ENCODE results near the gene THADA.

Gene THADA

DNA sequence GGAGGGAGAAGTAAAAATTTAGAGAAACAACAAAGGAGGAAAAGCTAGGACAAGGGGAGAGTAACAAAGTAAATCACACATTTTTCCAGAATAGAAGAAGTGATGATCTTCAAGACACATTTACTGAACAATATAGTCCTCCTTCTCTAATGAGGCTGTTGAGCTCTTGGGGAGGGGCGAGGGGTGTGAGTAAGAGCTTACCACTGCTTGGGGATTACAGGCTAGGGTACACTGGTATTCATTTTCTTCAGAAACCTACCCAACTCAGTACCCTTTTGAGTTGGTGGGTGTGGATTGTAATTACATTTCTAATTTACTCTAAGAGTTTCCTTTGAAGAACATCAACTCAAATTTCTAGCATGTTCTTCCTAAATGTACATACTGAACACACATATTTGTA lies 211.7 kb downstream of the THADA start:
- no peak for DNase-seq (ENCODE audit: low read depth)

DNA sequence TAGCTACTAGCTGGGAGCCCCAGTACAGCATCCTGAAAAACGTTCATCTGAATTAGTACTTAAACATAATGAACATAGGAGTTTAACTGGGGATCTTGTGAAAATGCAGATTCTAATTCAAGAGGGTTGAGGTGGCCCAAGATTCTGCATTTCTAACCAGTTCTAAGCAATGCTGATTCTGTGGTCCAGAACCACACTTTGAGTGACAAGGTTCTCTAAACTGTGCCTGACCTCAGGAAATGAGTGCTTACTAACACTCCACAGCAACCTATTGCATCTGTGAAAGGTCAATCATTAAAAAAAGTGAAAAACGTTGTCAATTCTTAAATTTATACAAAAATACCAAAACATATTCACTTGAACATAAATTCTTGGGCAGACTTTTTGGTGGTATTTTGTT lies 212.3 kb downstream of the THADA start:
- DNase-seq (ENCODE audit: low read depth), result no peak

DNA sequence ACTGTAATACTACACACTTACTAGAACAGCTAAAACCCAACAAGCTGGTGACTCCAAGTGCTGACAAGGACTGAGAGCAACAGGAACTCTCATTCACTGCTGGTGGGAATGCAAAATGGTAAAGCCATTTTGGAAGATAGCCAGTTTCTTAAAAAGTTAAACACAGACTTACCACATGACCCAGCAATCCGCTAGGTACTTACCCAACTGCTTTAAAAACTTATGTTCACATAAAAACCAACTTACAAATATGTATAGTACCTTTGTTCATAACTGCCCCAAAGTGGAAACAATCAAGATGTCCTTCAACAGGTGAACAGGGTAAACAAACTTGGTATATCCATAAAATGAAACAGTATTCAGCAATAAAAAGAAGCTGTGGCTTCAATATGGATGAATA lies 216.3 kb downstream of the THADA start:
- no peak for DNase-seq (ENCODE audit: low read depth)

DNA sequence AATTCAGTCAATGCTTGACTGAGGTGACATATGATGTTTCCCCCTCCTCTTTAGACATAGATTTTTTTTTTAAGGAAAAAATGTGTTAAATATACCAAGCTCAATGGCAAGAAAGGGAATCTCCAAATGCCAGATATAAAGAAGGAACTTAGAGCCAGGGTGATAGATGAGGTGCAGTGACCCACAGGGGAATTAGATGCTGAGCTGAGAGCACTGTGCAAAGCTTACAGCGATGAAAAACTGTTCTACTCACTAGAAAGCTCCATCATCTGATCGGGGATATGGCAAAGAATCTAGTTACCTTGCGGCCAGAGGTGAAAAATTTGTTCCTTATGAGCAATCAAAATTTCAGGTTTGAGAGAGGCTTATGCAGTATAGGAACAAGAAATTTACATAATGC lies 218.5 kb downstream of the THADA start:
- DNase-seq (ENCODE audit: low read depth), result no peak

DNA sequence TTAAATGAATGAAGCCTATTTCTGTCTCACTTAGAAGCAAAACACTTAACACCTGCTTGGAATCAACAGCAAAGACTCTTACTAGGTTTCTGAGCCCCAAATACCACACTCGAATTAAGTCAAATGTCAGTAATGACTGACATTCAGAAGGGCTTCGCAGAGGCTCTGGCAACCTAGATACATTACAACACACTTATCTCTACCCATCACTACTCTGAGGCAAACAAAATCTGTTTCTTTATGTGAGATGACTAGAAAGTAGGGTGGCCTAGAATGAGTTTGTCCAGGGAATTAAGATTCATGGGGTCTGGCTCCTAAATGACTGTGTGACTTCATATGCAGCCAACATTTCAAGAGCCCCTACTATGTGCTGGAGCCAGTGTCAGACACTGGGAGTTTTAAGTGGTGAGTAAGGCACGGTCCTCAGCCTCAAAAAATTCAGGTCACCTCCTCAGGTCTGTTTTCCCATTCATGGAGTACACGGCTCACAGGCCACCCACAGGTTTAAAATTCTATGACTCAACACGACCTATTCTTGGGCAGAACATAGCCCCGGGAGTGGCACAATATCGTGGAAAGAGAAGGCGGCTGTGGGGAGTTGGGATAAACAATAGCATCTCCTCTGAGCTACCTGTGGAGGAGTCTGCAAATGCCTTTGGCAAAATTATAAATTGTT lies 219.2 kb downstream of the THADA start:
- DNase-seq (ENCODE audit: low read depth), result no peak

DNA sequence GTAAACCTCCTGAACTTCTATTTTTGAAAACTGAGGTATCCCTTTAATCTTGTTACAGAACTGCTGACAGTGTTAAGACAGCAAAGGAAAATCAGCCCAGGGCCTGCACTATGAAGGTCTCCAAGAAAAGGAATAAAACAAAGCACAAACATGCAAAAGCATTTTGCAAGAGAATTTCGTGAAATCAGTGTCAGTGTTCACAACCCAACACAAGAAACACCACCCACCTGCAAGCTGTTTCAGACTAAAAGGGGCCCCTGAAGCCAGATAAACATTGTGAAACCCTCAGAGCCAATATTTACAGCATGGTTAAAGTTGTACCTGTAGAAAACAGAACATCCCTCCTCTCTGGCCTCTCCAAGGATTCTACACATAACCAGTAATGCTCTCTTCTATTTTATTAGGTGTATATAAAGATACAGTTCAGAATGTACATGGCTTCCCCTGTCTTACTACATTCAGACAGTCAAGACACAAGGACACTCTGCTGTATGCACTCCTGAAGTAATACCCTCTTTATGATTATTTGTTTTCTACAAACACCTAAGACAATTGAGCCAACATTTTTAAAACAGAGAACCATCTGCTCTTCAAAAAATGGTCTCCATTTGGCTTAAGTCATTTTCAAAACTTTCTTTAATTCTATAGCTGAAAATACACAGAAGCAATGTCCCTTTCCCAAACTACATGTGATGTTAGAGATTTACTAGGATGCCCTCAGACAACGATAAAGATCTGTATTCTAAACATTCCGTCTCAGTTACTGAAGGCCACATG lies 219.9 kb downstream of the THADA start:
- DNase-seq (ENCODE audit: low read depth), result no peak

DNA sequence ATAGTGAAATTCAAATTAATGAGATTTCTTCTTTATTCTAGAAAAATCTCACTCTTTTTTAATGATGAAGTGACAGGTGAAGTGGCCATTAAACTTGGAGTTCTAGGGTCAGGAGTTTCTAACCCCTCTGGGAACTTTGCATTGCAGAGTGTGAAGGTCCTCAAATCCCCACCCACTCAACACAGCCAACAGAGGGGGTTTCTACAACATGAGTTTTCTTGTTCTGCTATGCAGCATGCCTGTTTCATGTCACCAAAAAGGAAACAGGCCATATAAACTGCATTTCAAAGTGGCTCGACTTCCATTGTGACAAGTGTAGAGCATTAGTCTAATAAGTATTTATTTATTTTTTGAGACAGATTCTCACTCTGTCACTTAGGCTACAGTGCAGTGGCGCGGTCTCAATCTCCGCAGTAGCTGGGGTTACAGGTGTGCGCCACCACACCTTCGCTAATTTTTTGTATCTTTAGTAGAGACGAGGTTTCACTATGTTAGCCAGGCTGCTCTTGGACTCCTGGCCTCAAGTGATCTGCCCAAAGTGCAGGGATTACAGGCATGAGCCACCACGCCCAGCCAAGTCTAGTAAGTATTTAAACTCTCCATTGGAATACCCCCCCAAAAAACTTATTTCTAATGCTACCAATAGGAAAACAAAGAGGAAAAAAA lies 223.3 kb downstream of the THADA start:
- DNase-seq (ENCODE audit: low read depth), result no peak

DNA sequence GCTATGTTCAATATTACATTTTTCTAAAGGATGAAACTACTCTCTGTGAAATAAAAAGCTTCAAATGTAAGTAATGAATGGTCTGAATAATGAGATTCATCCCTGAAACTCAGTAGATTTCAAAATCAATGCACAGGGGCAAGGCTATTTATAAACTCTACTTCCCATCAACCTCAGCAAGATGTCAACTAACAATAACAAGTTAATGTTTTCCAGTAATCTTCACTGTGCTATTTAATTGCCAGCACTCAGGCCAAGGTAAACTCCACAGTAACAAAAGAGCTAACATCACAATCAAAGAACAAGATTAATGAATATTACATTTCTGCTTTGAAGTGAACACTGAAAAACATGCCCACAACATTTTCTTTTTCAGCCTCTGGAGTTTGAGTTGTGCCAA lies 225.1 kb downstream of the THADA start:
- no peak for DNase-seq (ENCODE audit: low read depth)

DNA sequence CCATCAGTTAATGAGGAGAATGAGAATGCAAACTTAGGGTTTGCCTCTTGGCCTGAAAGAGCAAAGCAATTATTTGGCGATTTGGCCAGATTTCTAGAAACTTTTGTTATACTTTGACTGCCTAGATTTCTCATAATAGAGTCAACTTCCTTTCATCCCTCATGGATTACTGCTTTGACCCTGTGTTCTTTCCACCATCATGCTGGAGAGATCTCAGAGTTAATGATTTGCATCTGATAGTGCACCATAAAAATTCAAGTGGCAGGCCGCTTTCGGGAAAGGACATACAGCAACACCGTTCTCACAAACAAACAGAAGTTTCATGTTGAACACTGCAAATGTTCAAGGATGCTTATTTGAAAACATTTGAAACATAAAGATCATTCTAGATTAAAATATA lies 225.7 kb downstream of the THADA start:
- no peak for DNase-seq (ENCODE audit: low read depth)

DNA sequence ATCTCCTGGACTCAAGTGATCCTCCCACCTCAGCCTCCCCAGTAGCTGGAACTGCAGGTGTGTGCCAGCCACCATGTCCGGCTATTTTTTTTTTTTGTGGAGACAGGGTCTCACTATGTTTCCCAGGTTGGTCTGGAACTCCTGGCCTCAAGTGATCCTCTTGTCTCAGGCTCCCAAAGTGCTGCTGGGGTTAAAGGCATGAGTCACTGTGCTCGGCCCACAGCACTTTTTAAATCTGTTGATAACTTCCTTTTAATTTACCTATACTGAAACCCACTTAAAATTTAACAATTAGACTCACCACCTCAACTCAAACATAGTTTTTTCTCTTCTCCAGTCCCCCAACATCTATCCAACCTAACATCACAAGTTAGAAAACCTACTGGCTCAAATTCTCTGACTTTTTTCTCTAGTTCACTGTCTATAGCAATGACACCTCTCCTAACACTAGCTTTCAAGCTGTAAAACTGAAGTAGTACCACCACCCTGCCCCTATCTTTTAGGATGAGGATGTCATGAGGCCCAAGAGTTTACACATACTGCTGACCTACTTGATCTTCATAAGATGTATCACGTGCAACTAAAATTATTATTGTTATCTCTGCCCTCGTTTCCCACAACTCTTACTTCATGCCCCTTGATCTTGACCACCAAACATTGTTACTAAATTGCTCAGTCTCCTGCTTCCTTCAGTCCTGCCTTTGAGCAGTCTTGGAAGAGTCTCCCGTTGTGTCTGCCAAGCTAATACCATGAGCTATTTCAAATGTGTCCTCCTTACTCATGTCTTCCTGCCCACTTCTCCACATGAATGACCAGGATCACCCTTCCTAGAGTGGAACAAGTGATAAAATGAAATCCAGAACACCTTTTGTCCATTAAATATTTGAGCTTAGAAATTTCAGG lies 227.1 kb downstream of the THADA start:
- DNase-seq (ENCODE audit: low read depth), result no peak

DNA sequence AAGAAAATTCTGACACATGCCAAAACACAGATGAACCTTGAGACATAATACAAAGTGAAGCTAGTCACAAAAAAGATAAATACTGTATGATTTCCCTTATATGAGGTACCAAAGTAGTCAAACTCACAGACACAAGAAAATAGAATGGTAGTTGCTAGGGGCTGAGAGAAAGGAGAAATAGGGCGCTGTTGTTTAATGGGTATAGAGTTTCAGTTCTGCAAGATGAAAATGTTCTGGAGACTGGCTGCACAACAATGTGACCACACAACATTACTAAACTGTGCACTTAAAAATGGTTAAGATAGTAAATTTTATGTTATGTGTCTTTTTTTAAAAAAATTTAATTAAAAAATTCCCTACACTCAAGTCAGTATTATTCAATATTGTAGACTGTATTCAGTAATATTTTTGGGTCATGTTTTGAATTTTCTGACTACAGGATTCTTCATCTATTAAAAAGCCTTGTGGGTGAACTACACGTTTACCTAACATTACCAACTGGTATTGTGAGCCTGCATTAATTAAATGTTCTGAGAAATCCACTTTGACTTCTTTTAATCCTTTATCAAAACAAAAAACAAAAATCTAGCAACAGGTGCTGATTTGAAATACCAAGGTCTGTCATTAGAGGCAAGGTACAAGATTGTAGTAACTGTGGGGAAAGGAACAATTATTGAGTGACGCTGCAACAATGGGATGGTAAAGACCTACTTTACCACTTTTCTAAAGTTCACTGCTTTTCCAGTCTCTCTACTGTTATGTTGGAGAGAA lies 228.6 kb downstream of the THADA start:
- DNase-seq (ENCODE audit: low read depth), result no peak

DNA sequence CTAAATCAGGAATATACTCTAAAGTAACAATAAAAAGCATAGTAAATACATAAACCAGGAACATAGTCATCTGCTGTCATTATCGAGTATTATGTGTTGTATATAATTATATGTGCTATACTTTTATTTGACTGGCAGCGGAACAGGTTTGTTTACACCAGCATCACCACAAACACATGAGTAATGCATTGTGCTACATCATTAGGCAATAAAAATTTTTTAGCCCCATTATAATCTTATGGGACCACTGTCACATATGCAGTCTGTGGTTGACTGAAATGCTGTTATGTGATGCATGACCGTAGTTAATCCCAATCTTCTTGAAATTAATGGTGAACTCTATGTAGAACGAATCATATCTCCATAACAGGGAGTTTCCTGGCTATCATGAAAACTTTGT lies 232.7 kb downstream of the THADA start:
- DNase-seq (ENCODE audit: low read depth), result no peak

DNA sequence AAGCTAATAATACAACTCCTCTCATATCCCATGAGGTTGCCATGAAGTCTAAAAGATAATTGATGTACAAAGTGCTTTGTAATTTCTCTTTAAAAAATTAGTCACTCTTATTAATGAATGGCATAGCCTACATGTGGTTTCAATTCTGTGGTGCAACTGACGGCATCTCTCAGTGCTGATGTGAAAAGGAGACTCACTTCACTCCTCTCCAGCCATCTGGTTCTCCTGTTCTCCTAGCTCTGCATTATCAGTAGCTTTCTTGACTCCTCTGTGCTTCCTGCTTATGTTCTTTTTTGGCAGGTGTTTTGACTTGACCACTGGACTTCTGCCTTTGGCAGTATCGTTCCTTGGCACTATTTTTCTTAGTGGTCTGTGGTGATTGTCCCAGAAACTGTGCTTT lies 234.6 kb downstream of the THADA start:
- DNase-seq (ENCODE audit: low read depth), result no peak

DNA sequence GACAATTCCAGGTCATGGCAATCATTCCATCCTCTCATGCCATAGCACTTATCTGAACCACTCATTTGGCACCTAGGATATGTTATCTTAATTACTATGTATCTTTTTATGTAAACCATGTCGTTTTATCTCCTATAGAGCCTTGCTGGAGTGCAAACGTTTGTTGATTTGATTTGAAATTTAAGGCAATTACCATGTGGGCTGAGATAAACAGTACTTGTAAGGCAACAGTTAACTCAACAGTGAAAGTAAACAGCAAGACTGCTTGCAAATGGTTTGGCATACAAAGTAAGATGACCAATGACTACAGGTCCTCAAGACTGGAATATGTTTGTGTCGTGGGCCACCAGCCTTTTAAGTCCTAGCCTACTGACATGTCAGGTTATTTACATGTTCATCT lies 235.7 kb downstream of the THADA start:
- DNase-seq (ENCODE audit: low read depth), result no peak

DNA sequence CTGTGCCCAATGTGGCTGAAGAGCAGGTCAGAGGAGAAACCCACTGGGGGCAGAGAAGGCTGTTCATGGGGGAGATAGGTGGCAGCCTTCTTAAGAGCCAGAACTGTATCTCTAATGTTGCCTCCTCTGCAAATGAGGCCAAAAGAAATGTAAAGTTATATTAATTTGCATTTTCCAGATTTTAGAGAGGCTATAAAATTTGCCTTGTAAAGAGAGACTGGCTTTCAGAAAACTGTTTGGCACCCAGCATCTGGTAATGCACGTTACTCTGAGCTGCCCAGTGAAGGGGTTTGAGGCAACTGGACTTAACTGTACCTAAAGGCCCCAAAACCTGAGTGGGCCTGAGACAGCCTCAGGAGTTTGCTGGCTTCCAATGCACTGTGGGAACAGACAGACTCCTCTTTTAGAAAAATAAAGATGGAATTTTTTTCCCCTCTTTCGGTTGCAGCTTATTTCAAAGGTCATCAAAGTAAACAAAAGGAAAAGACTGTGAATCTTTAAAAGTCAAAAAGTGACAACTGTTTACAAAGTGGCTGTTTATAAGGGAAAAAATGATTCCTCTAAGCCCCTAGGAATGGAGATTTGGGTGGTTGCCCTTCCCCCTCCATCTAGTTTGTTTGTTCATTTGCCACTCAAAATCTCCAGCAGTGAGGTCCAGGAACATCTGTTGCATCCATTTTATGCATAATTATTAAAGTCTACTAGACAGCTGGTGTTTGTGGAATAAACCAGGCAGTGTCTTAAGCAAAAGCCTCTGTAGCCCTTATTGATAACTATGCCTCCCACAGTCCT lies 237.2 kb downstream of the THADA start:
- no peak for DNase-seq (ENCODE audit: low read depth)

DNA sequence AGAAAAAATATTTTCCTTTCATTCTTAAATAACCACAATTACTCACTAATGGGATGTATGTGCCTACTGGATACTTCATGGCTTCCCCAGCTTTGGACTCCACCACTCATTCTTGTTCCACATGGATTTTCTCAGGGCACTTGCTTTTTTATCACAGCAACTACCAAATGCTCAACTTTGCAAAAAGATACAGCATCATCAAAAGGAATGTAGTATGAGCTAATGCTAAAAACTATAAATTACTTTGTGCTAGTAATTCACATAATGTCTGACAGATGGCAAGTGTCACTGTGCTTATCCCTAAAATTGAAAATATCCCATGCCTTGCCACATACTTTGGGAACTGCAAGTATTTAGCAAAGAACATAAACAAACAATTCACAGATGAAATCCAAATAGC lies 239.1 kb downstream of the THADA start:
- DNase-seq (ENCODE audit: low read depth), result no peak

DNA sequence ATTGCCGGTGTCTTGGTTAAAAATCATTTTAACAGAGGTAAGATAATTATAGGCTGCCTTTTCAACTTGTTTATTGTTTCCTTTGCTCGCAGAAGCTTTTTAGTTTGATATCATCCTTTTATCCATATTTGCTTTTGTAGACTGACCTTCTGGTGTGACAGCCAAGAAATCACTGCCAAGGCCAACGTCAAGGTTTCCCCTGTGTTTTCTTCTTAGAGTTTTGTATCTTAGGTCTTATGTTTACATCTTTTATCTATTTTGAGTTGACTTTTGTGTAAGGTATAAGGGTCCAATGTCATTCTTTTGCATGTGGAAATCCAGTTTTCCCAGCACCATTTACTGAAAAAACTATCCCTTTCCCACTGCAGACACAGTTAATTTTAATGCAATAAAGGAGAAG lies 240.4 kb downstream of the THADA start:
- DNase-seq (ENCODE audit: low read depth), result no peak

DNA sequence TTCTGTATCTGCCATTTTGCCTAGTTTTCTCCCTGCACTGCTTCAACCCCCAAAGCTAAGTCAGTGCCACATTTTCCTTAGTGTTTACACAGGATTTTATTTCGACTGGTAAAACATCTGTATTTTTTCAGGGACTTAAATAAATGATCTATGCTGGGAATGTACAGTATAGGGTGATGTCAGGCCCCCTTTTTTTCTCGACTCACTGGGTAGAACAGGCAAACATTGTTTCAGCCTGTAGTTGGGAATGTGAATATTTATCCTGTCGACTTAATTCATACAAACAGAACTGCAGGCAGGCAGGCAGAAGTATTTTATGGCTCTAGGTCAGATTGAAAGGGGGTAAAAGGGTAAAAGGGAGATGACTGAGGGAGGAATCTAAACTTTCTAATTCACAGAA lies 245.9 kb downstream of the THADA start:
- no peak for DNase-seq (ENCODE audit: low read depth)

DNA sequence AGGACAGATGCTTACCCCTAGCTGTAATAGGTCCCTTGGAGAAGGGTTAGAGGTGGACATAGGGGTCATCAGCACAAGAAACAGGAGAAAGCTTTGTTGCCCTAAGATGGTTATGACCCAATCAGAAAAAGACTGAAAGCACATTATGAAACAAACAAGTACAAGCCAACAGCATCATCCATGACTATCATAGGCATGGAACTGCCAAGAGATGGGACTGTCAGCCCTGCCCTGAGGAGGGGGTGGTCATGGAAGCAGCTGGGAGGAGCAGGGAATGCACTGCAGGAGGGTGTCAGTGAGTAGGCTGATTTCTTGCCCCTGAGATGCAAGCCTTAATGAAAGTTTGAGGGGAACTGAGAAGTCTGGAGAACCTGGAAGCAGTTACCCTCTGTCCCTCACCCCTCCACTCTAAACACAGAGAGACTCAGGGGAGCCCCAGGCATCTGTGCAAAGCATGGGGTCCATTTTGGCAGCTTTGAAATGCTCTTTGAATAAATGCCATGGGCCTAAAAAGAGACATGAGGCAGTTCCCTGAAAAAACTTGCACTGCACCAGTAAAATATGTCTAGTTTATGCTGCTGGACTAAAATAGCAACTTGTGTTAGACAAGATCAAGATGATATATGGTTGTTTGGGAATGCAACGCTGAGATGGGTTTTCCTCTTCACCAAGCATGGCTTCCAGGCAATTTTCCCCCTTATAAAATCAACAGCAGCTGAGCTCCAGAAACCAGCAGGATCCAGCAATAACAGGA lies 246.8 kb downstream of the THADA start:
- DNase-seq (ENCODE audit: low read depth), result no peak

DNA sequence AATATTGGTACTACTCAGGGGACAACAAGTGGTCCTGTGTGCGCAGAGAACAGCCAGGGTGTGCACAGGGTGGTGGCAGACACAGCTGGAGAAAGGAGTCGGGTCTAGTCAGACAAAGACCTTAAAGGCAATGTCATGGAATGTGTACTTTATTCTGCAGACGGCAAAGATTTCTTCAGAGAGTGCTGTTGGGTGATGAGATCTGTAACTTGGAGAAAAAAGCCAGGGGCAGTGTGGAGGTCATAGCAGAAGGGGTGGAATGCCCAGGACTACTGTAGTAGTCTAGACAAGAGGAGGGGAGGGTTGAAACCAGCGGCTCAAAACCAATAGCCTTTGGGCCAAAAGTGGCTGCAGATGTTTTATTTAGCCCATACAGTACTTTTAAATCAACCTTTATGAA lies 248.1 kb downstream of the THADA start:
- DNase-seq (ENCODE audit: low read depth), result no peak
